Hematopoietic multipotent progenitor cell treated with erythropoietin and hydrocortisone succinate and interleukin-3 and kit ligand, for 4 days (in vitro differentiated cells): ENCODE measurements around the gene BCORL1.

Experiments used
- DNase-seq: peaks from one replicate; pipeline ENCODE4 v3.0.0-alpha.2; 2015

BCORL1 gene

DNA sequence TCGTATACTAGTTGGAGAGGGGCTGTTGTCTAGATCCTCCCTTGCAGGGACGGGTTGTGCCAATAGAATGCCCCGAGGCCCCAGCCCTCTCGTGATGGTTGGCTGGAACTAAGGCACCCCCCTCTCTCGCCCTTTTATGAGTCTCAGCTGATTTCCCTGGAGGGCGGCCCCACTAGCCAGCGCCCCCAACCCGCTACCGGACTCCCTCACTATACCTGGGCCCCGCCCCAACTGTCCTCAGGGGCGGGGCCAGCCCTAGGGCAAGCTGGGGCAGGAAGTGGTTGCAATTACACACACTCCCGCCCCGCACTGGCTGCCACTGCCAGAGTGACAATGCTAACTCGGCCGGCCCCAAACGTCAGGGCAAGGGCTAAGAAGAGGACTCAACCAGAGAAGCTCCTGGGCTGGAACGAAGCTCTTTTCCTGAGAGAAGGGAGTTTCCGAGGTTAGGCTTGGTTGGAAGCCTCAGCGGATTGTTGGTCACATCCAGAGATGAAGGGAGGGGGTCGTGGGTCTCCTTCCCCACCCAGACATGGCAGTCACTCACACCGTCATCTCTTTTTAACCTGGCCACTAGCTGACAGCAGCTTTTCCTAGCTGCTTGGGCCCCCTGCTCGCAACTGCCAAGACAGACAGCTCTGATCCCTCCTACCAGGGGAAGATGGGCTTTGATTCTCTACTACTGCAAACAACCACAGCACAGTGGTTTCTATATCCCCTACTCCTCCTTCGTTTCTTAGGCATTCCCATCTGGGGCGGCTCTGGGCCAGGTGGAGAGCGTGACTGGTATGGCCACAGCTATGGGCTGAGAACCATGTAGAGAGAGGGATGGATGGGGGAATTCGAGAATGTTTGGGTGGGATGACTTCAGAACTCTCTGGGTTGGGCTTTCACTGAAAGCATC is 21.0 kb upstream of the BCORL1 start:
- peak; percentile 93 for DNase-seq

DNA sequence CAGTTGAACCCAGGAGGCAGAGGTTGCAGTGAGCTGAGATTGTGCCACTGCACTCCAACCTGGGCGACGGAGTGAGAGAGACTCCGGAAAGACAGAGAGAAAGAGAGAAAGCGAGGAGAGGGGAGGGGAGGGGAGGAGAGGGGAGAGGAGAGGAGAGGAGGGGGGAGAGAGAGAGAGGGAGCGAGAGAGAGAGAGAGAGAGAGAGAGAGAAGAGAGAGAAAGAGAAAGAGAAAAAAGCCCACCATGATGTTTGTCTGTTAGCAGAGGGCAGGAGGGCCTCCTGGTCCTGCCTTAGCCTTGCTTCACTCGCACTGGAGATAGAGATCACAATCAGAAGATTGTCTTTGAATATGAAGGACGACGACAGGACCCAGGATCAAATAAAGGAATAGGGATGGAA is 18.7 kb upstream of the BCORL1 start:
- DNase-seq = no peak

DNA sequence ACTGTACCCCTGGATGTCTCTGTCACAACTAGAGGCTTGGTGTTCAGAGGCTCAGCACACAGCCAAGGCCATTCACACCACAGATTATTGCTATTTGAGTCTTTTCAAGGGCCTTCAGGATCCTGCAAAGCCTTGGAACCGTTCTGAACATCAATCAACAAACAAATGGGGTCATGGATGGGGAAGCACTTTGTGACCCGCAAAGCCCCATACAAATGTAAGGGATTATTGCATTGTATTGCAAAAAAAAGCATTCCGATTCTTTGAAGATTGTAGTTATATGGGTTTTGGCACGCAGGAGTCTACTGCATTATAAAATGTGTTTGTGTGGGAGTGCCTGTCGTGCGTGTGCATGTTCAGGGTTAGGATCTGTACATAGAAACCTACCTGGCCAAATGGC is 17.3 kb upstream of the BCORL1 start:
- DNase-seq = no peak

DNA sequence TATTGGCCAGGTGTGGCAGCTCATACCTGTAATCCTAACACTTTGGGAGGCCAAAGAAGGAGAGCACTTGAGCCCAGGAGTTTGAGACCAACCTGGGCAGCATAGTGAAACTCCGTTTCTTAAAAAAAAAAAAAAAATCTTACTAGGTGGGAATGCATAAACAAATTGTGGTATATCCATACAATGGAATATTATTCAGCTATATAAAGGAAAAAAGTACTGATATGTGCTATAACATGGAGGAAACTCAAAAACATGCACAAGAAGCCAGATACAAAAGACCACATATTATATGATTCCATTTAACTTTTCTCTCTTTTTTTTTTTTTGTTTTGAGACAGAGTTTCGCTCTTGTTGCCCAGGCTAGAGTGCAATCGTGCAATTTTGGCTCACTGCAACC is 13.5 kb upstream of the BCORL1 start:
- DNase-seq = no peak

DNA sequence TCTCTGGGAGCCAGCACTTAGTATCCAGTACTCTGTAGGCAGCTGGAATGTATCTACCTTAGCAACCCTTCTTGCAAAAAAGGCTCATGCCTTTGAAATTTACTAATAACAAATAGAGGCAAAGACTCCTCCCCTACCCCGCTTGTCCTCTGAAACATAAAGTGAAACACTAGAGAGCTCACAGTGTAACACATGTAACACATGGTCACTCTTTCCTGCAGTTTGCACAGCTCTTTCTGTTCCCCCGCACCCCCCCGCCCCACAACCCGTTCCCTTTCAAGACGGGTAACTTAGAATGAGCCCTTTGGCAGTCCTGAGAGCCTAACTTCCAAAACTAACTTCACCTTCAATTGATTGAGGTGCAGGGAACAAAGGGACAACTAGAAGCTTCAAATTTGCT is 6.0 kb upstream of the BCORL1 start:
- DNase-seq = no peak

DNA sequence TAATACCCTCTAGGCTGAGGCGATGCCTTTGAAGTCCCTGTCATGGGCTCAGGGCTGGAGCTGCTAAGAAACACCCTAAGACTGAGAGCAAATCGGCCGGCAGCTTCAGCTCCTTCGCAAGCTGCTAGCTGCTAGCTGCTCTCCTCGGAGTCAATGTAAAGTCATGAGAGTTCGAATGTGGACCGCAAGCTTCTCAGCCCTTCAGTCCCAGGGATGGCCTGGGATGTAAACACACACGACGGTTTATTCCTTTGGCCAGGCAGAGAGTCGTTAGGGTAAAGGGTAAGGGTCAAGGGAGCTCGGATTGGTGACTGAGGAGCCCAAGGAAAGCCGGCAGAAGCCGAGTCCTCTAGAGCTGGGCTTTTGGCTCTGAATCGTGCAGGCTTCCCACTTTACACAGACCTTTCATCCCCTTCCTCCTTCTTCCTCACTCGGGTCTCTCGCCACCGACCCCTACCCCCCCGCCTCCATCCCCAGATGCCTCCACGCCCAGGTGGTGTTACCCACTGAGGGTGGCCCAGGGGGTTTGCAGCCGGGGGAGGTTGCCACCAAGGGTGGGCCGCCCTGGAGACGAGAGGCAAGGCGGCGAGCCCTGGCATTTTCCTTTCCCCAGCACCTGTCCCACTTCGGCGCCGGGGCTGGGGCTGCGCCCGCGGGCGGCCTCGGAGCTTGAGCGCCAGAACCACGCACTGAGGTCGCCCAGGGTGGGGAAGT is 3.1 kb upstream of the BCORL1 start:
- DNase-seq = no peak

DNA sequence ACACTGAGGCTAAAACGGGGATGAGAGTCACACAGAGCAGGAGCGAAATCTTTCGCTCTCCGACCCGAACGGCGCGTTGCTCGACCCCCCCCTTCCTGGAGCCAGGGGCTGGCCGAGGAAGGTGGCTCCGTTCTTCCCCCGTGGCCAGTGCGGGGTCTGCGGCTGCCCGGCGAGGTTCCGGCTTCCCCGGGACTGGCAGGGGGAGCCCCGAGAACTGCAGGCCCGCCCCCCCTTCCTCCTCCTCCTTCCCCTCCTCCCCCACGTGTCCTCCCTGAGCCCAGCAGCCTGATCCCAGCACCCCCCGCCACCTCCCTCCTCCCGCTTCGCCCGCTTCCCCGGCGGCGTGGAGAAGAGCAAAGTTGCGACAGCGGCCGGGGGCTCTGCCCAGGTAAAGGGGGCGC is 2.4 kb upstream of the BCORL1 start:
- peak; percentile 58 for DNase-seq

DNA sequence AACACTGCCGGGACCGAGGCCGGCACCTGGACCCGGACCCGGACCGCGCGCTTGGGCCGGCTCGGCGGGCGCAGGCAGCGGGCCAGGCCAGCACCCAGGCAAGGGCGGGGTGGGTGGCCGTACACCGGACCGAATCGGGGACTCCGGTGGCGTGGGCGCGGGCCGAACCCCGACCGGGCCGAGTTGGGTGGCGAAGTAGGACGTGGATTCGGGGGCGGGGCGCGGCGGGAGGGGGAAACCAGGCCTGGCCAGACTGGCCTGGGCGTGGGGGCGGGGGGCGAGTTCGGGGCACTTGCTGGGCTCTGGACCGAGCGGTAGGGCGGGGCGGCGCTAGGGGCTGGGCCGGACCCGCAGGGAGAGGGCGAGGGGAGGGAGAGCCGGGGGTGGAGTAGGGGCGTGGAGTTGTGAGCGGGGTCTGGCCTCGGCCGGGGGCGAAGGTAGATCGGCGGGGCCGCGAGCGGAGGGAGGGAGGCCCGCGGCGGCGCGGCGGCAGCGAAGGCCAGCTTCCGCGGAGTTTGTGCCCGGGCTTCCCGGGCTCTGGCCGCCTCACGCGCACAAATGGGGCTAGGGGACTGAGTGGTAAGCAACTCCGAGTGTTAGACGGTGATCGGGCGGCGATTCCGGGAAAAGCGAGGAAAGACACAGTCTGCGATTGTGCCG is 1.8 kb upstream of the BCORL1 start:
- DNase-seq = peak; percentile 61

DNA sequence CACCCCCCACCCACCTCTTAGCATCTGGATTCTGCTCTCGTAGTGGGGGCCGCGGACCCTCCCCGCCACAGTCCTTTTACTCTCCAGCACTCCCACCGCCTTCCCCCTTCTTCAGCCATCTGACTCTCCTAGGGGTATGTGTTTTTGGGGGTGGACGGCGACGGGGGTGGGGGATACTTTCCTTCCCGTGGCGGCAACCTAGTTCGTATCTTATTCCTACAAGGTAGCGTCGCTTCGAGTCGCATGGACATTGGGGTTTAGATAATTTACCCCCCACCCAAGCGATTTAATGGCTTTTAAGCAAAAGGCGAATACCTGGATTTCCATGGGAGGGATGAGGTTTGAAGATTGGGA is 1.3 kb upstream of the BCORL1 start:
- DNase-seq = no peak

DNA sequence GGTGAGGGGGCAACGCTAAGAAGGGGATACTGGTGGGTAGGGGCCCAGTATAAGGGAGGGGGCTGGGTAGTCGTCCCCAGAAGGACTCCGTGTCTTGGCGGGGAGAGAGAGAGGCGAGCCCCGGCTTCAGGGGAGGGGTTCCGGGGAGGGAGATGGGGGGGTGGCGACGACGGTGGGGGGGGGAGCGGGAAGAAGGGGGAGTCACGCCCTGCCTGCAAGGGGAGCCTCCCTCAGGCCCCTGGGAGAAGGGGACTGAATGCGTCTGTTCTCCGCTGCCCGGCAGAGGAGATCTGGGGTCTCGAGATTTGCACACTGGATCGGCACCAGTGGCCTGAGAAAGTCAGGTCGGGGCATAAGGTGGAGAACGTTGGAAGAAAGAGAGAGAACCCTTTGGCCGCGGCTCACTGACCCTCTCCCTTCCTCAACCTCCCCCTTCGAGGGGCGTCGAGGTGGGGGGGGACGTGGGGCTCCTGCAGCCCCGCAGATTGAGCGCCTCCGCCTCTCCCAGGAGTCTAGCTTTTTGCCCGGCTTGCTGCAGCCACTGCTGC is 609 bp upstream of the BCORL1 start:
- DNase-seq = peak; percentile 22

DNA sequence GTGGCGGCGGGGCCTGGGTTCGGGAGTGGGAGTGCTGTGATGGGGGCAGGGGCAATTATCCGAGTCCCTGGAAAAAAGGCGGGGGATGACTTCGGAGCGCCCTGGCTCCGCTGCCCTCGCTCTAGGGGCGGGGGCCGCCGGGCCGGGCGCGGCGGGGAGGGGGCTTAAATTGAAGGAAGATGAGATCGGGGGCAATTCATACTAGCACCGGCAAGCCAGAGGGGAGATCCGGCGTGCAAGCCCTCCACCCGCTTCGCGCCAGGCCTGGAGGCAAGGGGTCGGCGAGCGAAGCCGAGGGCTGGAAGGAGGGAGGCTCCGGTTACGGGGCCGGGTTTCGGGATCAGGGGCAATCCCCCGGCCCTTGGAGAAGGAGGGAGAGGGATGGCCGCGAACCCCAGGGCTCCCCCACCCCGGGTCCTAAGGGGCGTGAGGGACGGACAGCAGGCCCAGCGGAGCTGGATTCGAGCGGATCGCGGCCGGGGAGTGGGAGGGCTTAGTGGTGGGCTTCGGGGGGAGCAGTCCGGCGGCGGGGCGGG is 1.2 kb downstream of the BCORL1 start:
- DNase-seq = peak; percentile 24

DNA sequence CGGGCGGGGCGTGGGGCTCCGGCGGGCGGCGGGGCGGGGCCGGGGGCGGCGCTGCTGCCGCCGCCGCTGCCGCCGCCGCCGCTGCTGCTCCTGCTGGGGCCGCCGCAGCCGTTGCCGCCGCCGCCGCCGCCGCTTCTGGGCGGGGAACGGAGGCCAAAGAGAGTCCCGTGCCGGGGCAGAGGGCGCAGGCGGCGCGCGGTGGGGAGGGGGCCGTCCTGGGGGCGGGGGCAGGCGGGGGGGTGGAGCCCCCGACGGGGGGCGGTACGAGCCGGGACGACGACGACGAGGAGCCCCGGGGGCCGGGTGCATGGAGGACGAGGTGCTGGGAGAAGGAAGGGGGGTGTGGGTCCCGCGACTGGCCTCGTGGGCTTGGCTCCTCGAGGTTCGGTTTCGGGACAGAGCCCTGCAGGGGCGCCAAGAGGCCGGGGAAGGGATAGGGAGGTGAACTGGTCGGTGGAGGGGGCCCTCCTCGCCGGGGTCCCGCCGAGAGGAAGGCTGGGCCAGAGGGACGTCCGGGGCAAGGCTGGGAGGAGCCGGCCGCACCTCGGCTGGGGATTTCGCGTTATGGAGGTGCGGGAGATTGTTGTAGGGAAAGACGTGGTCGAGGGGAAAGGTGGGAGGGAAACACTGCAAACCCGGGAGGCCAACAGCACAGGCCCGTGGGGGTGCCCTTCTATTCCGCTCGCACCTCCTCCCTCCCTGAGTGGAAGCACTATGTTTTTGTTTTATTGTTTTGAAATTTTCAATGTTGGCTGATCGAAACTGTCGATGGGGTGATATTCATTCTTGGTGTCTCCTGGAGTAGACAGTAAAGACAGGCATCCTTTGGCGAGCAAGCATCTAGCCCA is 1.9 kb downstream of the BCORL1 start:
- peak; percentile 47 for DNase-seq

DNA sequence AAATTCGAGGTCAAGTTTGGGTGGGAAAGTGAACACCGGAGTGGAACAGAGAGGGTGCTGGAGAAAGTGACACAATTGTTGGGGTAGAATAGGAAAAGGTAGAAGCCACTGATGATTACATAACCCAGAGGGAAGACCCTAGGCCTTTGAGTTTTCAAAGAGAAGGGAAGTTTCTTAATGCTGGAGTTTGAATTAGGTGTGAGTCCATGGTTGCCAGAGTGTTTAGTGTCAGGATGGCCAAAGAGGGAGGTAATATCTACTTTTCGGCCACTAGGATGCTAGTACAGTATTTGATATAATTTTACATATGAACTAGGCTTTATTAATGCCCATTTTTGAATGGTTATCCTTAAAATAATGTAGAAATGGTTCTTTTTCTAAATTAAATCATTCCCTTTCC is 5.4 kb downstream of the BCORL1 start:
- no peak for DNase-seq

DNA sequence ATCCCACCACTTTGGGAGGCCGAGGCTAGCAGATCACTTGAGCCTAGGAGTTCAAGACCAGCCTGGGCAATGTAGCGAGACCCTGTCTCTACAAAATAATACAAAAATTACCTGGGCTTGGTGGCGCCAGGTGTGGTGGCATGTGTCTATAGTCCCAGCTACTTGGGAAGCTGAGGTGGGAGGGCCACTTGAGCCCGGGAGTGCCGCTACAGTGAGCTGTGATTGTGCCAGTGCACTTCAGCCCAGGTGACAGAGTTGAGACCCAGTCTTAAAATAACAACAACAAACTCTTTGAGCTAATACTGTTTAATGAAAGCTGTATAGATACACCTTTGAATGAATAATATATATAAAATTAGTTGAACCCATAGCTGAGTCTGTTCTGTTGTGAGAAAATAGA is 9.7 kb downstream of the BCORL1 start:
- no peak for DNase-seq

DNA sequence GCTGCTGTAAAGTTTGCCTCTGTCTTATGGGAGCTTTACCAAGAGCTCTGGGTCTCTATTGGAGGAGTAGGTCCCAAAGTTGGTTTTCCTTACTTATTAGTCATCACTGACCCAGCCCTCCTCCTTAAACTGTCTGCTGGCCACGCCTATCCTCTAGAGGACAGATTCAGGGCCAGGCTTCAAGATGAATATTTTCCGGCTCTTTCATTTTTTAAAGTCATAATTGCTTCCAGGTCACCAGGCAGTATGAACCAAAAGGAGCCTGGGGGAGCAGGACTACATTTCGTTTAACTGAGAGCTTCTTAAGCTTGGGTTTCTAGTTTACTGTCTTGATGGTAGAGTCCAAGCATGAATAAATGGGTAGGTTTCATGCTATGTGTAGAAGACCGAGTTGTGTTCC is 13.7 kb downstream of the BCORL1 start:
- DNase-seq = no peak

DNA sequence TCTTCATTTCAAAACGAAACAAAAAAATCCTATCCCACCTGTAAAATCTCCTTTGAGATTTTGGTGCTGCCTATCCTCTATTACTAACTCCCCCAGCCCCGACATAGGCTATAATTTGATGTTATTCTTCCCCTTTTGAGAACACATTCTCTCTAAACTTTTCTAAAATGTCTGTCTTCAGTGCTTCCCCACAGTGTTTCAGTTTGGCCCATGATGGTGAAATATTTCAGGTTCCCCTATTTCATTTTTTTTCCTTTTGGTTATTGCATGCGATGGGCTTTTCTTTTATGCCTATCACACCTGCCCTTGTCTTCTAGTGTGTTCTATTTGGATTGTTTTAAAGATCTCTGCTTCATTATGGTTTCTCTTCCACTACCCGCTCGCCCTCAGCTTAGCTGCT is 14.7 kb downstream of the BCORL1 start:
- DNase-seq = peak; percentile 41

DNA sequence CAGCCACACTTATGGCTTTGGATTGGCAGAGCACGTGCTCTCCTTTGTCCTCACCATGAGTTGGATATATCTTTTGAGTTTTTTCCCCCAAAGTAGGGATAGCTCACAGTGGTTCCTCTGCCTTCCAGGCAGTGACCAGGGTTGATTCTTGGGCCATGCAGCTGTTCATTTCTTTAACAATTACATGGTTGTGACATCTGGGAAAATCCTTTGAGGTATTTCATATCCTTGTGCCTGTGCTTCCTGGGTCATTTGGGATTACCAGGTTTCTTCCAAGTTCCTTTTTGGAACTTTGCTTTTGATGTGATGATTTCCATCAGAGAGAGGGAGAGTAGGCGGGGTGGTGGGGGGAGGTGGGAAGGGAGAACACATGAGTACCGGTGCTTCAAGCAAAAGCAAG is 15.6 kb downstream of the BCORL1 start:
- no peak for DNase-seq

DNA sequence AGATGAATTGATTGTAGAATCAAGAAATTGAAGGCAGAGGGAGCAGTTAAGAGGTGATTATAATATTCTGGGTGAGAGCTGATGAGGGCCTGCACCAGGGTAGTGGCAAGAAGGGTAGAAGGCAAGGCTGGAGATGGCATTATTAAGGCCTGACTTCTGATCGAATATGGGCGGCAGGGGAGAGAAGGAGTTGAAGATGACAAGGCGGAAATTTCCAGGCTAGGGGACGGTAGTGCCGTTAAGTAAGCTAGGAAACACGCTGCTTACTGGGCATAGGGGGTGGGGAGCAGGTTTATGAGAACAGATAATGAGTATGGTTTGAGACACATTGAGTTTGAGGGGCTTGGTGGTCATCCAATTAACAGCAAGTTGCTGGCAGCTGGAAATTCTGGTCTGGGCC is 19.5 kb downstream of the BCORL1 start:
- DNase-seq = no peak

DNA sequence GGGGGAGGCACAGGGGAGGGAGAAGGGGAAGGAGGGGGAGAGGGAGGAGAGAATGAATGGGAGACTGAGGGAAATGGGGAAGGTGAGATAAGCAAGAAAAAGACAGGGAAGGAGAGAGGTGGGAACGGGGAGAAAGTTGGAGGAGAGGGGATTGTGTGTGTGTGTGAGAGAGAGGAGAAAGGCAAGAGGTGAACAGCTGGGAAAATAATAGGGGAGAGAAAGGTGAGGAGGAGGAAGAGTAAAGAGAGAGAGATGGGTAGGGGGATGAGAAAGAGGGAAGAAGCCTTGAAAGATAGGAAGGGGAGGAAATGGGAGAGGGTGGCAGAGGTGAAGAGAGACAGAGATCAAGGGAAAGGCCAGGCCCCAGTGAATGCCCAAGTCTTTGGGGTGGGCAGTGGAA is 20.1 kb downstream of the BCORL1 start:
- DNase-seq = no peak

DNA sequence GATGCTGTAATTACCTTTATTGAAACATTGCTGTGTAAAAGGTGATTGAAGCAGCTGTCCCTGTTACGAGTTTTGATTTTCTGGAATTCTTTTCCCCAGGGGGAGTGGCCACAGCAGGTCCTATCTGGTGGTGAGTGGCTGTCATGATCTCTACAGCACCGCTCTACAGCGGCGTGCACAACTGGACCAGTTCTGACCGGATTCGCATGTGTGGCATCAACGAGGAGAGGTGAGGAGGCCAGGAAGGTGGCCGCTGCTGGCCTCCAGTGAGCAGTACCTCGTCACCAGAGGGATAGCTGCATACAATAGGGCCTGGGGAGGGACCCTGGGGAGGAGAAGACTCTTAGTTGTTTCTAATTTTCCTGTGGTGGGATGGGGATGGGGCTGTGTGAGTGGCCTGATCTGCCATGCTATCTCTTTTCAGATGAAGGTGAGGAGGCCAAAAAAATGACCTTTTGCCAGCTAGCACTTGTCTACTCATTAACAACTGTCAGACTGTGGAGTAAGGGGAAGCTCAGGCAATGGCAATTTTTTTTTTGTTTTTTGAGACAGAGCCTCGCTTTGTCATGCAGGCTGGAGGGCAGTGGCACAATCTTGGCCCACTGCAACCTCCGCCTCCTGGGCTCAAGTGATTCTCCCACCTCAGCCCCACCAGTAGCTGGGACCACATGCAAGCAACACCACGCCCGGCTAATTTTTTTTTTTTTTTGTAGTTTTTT is 22.8 kb downstream of the BCORL1 start:
- DNase-seq = no peak

DNA sequence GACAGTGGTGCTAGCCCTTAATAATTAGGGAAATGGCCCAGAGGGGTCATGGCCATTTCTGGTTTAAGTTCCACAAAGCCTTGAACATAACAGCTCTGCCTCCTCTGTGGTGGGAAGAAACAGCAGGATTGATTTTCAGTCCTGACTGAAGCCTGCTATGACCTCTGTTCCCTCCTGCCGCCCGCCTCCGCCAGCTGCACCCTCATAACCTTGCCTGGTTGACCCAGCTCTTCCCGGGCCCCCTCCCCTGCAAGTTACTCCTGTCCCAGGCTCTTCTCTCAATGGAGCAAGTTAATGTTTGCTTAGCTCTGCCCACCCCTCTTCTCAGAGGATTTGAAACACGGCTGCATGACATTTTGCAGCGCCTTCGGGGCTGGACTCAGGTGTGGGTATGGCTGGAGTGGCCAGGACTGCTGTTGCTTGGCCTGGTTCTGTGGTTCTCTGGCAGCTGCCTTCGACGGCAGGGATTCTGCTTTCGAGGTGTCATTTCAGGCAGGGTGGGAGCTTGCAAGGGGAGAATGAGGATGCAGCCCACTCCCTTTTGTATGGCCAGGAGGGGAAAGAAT is 27.3 kb downstream of the BCORL1 start:
- DNase-seq = no peak
